Measurements from ENCODE around the gene GSTK1. TPM values are rescaled to one million over a fixed set of nuclear protein-coding genes. Genes with fewer than 3 reads are reported as not detected.

Gene GSTK1
- total RNA-seq, 1 experiment from 2014 or later, result 239 TPM

DNA sequence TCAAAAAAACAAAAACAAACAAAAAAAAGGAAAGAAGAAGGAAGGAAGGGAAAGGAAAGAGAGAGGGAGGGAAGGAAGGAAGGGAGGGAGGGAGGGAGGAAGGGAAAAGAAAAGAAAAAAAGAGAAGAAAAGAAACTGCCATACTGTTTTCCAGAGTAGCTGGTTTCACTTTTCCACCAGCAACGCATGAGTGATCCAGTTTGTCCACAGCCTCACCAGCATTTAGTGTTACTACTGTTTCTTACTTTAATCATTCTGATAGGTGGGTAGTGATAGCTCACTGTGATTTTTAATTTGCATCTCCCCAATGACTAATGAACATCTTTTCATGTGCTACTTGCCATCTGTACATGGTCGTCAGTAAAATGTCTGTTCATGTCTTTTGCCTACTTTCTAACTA lies 9.6 kb downstream of the GSTK1 start:
- no TSS peak for BruUV-seq (replicated peaks)
- Histone ChIP-seq H3K9me2 (ENCODE audit: insufficient read depth) (no peaks in the 10 kb centered on the region), H3K9me3 (ENCODE audit: insufficient read depth, low read depth) (no peaks in the 10 kb centered on the region), H3F3A (ENCODE audit: insufficient read depth, low read depth) (peaks cover 20% of the 10 kb centered on the region), H3K27ac (no peak overlapping the region), H3K4me1 (replicated peaks; ENCODE audit: insufficient read depth) (no peaks in the 10 kb centered on the region), H3K4me2 (no peak overlapping the region), H3K27me3 (ENCODE audit: insufficient read depth, low read depth) (no peaks in the 10 kb centered on the region), H3K79me2 (ENCODE audit: low read depth) (no peaks in the 10 kb centered on the region), H4K20me1 (ENCODE audit: insufficient read depth) (no peaks in the 10 kb centered on the region), H3K4me3 (no peak overlapping the region), H3K36me3 (ENCODE audit: low read depth) (peaks cover 10% of the 10 kb centered on the region), H2AFZ (no peak overlapping the region)
- ChIA-PET CTCF (no interaction called here), POLR2A (ENCODE audit: unreplicated experiment) (interaction anchor here (0.6 kb wide), 1 partner anchor 10 kb away, joined by 4 read pairs; the partner anchor contains the start of gene GSTK1)
- no peak for DNase-seq
- intact Hi-C loops (cut with micrococcal nuclease; ENCODE audit: unreplicated experiment), result no loop called here
- TF ChIP-seq EZH2 (IDR thresholded peaks at IDR 0.05; ENCODE audit: low read depth), result no peak
- TF ChIP-seq, protein P1, sequence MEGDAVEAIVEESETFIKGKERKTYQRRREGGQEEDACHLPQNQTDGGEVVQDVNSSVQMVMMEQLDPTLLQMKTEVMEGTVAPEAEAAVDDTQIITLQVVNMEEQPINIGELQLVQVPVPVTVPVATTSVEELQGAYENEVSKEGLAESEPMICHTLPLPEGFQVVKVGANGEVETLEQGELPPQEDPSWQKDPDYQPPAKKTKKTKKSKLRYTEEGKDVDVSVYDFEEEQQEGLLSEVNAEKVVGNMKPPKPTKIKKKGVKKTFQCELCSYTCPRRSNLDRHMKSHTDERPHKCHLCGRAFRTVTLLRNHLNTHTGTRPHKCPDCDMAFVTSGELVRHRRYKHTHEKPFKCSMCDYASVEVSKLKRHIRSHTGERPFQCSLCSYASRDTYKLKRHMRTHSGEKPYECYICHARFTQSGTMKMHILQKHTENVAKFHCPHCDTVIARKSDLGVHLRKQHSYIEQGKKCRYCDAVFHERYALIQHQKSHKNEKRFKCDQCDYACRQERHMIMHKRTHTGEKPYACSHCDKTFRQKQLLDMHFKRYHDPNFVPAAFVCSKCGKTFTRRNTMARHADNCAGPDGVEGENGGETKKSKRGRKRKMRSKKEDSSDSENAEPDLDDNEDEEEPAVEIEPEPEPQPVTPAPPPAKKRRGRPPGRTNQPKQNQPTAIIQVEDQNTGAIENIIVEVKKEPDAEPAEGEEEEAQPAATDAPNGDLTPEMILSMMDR (conservative IDR thresholded peaks at IDR 0.05), result no peak

DNA sequence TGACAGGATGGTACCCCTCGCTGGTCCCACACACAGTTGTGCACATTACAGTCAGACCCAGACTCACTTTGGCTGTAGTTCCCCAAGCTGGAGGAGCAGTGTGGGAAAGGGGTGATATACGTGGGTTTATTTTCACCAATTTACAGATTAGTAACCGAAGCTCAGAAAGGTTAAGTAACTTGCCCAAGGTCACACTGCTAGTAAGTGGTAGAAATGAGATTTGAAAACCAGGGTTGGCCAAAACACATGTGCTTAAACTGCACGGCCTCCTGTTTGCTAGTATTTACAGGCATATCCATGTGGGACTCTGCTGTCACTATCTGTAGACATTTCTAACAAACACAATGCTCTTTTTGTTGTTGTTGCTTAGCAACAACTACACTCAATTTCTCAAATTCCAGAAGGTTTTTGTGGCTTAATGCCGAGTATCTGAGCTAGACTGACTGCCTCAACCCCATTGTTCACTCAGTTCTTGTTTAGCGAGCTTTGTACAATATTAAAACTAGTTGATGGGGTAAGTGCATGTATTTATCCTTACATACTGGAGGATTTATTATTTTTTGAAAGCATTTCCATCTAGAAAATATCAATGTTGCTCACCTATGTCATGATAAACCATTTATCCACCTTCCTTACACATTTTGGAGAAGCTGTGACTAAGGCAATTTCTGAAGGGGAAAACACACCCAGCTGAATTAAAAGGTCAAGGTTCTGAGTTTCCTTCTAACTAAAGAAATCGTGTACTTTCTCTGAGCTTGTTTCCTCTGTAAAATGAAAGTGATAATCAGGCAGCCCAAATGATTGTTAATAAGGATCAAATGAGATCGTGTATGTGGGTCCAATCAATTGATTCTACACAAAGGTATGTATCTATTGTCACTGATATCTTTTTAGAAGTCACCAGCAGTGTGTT lies 16.2 kb downstream of the GSTK1 start:
- Histone ChIP-seq H3K4me3 (peak overlapping the region; percentile 16; the same call in 1 of the 2 replicates), H3K4me2 (peak overlapping the region; percentile 64), H3K27ac (peak overlapping the region; percentile 82), H4K20me1 (ENCODE audit: insufficient read depth) (no peaks in the 10 kb centered on the region), H3K9me2 (ENCODE audit: insufficient read depth) (no peaks in the 10 kb centered on the region), H2AFZ (peak overlapping the region; percentile 42), H3K79me2 (ENCODE audit: low read depth) (no peaks in the 10 kb centered on the region), H3K27me3 (ENCODE audit: insufficient read depth, low read depth) (no peaks in the 10 kb centered on the region), H3K4me1 (replicated peaks; ENCODE audit: insufficient read depth) (peaks cover 43% of the 10 kb centered on the region), H3F3A (ENCODE audit: insufficient read depth, low read depth) (peaks cover 27% of the 10 kb centered on the region), H3K9me3 (ENCODE audit: insufficient read depth, low read depth) (no peaks in the 10 kb centered on the region), H3K36me3 (ENCODE audit: low read depth) (no peaks in the 10 kb centered on the region)
- peak; percentile 49 to 97 for DNase-seq
- intact Hi-C loops (cut with micrococcal nuclease; ENCODE audit: unreplicated experiment), result no loop called here
- CTCF ChIA-PET, result interaction anchor here (0.6 to 1.5 kb wide), 4 partner anchors 16 to 941 kb away, joined by 3 to 11 read pairs (median 4); partner anchors contain the start of genes GSTK1 and TCAF1
- POLR2A ChIA-PET (ENCODE audit: unreplicated experiment), result interaction anchor here (0.6 to 1.5 kb wide), 4 partner anchors 10 to 221 kb away, joined by 3 to 20 read pairs (median 4); partner anchors contain the start of gene GSTK1
- BruUV-seq (replicated peaks), result no TSS peak
- TF ChIP-seq, protein P1 (conservative IDR thresholded peaks at IDR 0.05), result no peak
- TF ChIP-seq EZH2 (IDR thresholded peaks at IDR 0.05; ENCODE audit: low read depth), result no peak

DNA sequence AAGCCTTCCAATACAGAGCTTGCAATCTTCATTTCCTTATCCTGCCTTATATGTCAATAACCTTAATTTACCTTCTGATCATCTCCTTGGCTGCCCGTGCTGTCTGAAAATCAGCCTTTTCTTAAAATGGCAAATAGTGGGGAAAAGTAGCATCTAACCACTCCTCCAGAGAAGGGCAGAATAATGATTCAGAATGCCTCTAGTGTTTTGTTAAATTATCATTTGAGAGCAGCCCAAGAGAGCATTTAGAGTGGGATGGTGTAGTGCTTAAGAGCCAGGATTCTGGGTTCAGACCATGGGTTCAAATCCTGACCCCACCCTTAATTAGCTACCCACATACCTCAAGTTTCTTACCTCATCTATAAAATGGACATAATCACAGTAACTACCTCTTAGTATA lies 16.9 kb downstream of the GSTK1 start:
- H3K4me3 ChIP-seq, result peak overlapping the region; percentile 16; the same call in 1 of the 2 replicates
- ChIA-PET POLR2A (ENCODE audit: unreplicated experiment) (interaction anchor here (1.5 kb wide), 1 partner anchor 17 kb away, joined by 20 read pairs; the partner anchor contains the start of gene GSTK1), CTCF (interaction anchor here (1.2 to 1.5 kb wide), 3 partner anchors 17 to 941 kb away, joined by 3 to 11 read pairs (median 5); partner anchors contain the start of gene GSTK1)
- no peak for TF ChIP-seq EZH2 (IDR thresholded peaks at IDR 0.05; ENCODE audit: low read depth)
- TF ChIP-seq, protein P1 (conservative IDR thresholded peaks at IDR 0.05), result no peak
- H4K20me1 ChIP-seq (ENCODE audit: insufficient read depth), result no peaks in the 10 kb centered on the region
- no peaks in the 10 kb centered on the region for H3K79me2 ChIP-seq (ENCODE audit: low read depth)
- H3K9me2 ChIP-seq (ENCODE audit: insufficient read depth), result no peaks in the 10 kb centered on the region
- peaks cover 45% of the 10 kb centered on the region for H3K4me1 ChIP-seq (replicated peaks; ENCODE audit: insufficient read depth)
- peak overlapping the region; percentile 42 for H2AFZ ChIP-seq
- intact Hi-C loops (cut with micrococcal nuclease; ENCODE audit: unreplicated experiment), result no loop called here
- H3K4me2 ChIP-seq, result peak overlapping the region; percentile 64
- no peaks in the 10 kb centered on the region for H3K36me3 ChIP-seq (ENCODE audit: low read depth)
- H3K9me3 ChIP-seq (ENCODE audit: insufficient read depth, low read depth), result no peaks in the 10 kb centered on the region
- peaks cover 33% of the 10 kb centered on the region for H3F3A ChIP-seq (ENCODE audit: insufficient read depth, low read depth)
- no peak for DNase-seq
- H3K27ac ChIP-seq, result peak overlapping the region; percentile 82
- no TSS peak for BruUV-seq (replicated peaks)
- no peaks in the 10 kb centered on the region for H3K27me3 ChIP-seq (ENCODE audit: insufficient read depth, low read depth)

Measured in PC-9 (cell line).